Measurements from ENCODE around the gene EVI5.

DNA sequence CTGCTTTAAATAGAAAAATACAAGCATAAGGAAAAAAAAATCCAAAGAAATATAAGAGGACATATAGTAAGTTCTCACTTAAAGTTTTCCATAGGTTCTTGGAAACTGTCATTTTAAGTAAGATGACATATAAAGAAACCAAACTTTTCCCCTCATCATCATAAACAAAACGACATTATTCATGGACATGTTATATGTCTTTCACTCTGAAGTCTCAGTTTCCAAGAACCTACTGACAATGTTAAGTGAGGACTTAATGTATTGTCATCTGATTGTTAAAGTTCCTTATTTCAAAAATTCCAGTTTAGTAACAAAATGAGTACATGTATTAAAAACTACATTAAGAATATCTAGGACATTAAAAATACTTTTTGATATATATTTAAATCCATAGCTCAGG lies 228.6 kb downstream of the EVI5 start:
- TF ChIP-seq, protein P1, sequence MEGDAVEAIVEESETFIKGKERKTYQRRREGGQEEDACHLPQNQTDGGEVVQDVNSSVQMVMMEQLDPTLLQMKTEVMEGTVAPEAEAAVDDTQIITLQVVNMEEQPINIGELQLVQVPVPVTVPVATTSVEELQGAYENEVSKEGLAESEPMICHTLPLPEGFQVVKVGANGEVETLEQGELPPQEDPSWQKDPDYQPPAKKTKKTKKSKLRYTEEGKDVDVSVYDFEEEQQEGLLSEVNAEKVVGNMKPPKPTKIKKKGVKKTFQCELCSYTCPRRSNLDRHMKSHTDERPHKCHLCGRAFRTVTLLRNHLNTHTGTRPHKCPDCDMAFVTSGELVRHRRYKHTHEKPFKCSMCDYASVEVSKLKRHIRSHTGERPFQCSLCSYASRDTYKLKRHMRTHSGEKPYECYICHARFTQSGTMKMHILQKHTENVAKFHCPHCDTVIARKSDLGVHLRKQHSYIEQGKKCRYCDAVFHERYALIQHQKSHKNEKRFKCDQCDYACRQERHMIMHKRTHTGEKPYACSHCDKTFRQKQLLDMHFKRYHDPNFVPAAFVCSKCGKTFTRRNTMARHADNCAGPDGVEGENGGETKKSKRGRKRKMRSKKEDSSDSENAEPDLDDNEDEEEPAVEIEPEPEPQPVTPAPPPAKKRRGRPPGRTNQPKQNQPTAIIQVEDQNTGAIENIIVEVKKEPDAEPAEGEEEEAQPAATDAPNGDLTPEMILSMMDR (conservative IDR thresholded peaks at IDR 0.05 in 1 of 2, IDR thresholded peaks at IDR 0.05 in 1 of 2; ENCODE audit: extremely low read depth in 1 of 2, insufficient read depth in 1 of 2, low read depth in 1 of 2, low read length in 2 of 2): no peak
- no peak for TF ChIP-seq EZH2 (IDR thresholded peaks at IDR 0.05; ENCODE audit: borderline replicate concordance, low read length)
